Astrocyte of the spinal cord (primary cell): ENCODE data around the gene MSI2.

ENCODE experiments used
- DNase-seq: peaks from one replicate; pipeline ENCODE4 v3.0.0; 2011; ENCODE audit warnings: low read depth, low spot score
- H3K4me3 ChIP-seq: 2 replicates; pipeline ENCODE4 v1.5.1; 2011; ENCODE audit warnings: low read depth, mild to moderate bottlenecking, low read length, moderate library complexity
- in situ Hi-C: cut with HindIII; loops from 2 replicates; pipeline ENCODE4 v1.10.0; 2017; ENCODE audit warnings: low sequenced_read_pairs
- TF ChIP-seq, protein P1 (sequence below): IDR thresholded peaks from 2 replicates; pipeline ENCODE4 v1.5.1; 2012; ENCODE audit warnings: low read depth, mild to moderate bottlenecking, low read length, inconsistent platforms

Gene MSI2

DNA sequence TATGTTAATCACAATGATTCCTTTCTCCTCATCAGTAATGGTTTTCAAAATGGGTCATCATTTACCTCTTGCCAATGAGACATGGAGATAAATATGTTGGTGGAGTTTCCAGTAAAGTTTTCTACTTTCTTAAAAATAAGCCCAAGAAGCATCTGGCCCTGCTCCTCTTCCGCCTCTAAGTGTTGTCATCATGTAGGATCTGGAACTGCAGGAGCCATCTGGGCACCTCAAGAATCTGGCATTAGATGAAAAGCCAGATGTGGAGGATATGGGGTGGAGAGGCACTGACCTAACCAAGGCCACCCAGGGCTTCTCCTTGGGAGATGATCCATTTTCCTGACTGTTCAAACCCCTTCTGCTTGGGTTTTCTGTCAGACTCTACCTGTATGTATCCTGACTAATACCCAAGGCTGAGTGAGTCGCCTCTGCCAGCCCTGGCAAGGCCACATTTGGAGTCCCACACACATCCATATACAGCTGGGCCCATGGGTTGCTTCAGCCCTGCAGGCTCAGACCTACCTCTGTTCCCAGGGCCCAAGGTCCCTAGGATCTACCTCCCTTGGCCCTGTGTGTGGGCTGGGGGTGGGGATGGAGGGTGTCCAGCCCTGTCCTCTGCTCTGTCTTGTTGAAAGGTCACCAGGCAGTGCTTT, 464.2 kb downstream of the MSI2 start:
- TF ChIP-seq, protein P1, sequence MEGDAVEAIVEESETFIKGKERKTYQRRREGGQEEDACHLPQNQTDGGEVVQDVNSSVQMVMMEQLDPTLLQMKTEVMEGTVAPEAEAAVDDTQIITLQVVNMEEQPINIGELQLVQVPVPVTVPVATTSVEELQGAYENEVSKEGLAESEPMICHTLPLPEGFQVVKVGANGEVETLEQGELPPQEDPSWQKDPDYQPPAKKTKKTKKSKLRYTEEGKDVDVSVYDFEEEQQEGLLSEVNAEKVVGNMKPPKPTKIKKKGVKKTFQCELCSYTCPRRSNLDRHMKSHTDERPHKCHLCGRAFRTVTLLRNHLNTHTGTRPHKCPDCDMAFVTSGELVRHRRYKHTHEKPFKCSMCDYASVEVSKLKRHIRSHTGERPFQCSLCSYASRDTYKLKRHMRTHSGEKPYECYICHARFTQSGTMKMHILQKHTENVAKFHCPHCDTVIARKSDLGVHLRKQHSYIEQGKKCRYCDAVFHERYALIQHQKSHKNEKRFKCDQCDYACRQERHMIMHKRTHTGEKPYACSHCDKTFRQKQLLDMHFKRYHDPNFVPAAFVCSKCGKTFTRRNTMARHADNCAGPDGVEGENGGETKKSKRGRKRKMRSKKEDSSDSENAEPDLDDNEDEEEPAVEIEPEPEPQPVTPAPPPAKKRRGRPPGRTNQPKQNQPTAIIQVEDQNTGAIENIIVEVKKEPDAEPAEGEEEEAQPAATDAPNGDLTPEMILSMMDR = no peak
- H3K4me3 ChIP-seq = no peak overlapping the region
- in situ Hi-C loops = no loop called here
- no peak for DNase-seq

DNA sequence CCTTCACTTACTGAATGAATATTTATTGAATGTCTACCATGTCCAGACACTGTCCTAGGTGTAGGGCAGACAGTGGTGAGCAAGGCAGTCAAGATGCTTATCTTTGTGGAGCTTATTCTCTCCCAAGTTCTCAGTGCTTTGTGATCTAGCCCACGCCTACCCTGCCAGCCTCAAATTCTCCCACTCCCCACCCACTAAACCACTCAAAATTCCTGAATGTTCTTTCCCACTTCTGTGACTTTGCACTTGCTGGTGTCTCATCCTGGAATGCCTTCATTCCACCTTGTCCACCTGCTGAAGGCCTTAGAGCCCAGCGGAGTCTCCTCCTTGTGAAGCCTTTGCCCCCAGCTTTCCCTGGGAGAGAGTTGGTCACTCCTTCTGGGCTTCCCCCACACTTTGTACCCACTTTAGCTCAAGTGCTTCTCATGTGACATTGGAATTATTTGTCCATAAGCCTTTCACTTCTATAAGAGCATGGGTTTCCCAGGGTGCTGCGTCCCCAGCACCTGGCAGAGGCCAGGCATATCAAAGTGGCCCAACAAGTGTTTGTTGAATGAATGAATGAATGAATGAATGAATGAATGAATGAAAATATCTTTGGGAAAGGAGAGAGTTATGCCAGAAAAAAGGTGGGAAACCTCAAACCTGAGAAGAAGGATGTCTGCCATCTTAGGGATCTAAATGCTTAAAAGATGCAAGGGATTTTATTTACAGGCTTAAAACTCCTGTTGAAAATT, 465.8 kb downstream of the MSI2 start:
- no peak overlapping the region for H3K4me3 ChIP-seq
- in situ Hi-C loops = no loop called here
- no peak for DNase-seq
- TF ChIP-seq, protein P1 = no peak

DNA sequence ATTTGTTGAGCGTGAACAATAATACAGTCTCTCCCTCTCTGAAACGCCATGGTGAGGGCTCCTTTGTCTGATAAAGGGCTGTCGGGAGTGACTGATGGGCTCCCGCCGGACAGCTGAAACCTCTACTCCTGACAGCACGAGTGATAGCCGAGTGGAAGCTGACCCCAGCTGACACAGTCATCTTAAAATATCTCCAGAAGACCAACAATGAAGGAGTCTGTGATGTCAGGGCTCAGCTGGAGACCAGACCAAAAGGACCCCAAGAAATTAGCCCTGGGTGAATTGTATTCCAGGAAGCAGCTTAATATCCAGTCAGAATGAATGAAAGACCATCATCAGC, 466.4 kb downstream of the MSI2 start:
- H3K4me3 ChIP-seq = no peak overlapping the region
- in situ Hi-C loops = no loop called here
- DNase-seq = no peak
- TF ChIP-seq, protein P1 = no peak

DNA sequence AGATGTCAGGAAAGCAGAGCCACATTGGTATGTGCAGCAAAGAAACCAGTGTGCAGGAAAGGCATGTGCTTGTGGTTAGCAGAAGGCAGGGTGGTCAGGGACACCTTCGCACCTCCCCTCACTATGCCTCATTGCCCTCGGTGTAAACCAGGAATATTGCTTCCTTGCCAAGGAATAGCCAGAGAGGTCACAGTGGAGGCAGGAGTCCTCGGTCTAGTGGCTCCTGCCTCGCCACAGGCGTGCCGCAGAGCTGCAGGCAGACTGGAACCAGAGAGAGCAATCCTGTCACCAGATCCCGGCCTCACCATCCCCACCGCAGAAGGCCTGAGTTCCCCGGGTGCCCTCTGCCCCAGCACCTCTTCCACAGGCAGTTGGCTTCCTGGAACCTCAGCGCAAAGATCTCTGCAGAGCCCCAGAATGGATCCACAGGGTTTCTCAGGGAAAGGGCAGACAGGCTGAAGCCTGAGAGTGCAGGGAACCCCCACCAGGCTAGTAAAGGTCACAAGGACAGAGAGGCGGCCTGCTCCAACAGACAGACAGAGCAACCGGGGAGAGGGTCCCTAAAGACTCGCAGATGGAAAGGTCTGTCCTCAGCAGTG, 467.2 kb downstream of the MSI2 start:
- in situ Hi-C loops = no loop called here
- DNase-seq = no peak
- TF ChIP-seq, protein P1 = no peak
- H3K4me3 ChIP-seq = no peak overlapping the region

DNA sequence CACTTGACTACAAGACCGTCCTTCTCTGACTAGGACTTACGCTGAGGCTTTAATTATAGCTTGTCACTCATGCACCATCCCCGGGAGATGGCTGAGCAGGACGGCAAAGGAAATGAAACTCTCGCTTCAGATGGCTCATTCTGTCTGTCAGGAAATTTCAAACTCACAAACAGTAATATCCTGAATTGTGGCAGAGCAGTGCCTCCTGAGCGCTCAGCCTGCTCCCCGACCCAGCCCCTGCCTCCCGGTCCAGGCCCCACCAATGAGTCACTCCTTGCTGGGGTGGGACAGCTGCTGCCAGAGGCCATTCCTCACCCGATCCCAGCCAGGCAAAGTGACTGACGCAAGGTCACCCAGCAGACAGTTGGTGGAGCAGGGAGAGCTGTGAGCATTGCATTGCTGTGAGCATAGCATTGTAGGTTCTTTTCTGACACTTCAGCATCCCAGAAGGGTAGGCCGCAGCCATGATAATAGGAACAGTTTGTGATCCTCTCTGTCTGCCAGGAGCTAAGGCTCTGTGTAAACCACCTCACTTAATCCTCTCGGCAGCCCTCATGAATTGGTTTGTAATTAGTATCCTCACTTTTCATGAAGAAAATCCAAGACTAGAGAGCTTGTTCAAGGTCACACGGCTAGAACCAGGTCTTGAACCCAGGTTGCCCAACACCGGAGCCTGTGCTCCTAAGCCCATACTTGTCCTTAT, 467.9 kb downstream of the MSI2 start:
- DNase-seq = no peak

DNA sequence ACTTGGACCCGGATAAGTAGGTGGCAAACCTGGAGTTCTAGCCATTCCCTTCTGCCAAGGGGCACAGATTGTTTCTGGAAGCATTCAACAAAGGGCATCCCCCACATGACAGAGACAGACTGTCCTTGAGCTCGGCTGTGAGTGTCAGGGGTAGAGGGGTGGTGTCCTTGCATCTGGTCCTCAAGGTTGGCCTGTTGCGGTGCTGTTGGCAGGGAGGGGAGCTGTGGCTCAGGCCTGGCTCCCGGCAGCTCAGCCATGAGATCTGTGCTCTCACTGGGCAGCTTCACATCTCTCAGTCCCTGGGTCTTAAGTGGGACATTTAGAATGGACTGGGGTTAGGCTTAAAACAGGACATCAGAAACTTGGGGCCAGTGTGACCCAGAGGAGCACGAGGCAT, 468.4 kb downstream of the MSI2 start:
- no peak for DNase-seq
- no peak overlapping the region for H3K4me3 ChIP-seq
- in situ Hi-C loops = no loop called here
- TF ChIP-seq, protein P1 = no peak

More for the DNA sequence above, 467.9 kb downstream of the MSI2 start:
- in situ Hi-C loops = no loop called here
- H3K4me3 ChIP-seq = no peak overlapping the region
- TF ChIP-seq, protein P1 = no peak
